Spleen (tissue), 7 donors: Measurements from ENCODE around the gene SEBOX.

ENCODE experiments used
- POLR2A ChIP-seq, 3 donors: fragments of 450-650 bp; IDR thresholded peaks; one replicate each; pipeline ENCODE4 v1.5.1; 2017; ENCODE audit warnings: antibody characterized with exemption in 3 of 3, mild to moderate bottlenecking in 1 of 3
- TF ChIP-seq, protein P1 (sequence below), 11 experiments: fragments of 200-600 bp in 7 of 11; fragments of 450-650 bp in 4 of 11; sonication (generic) in 4 of 11; IDR thresholded peaks in 8 of 11; conservative IDR thresholded peaks in 3 of 11; 1 replicate in 7 of 11; 2 replicates in 4 of 11; pipeline versions ENCODE4 v1.4.0 to v1.8.0; 2016 to 2021; ENCODE audit warnings: antibody characterized with exemption in 11 of 11, inconsistent platforms in 4 of 11, mild to moderate bottlenecking in 1 of 11
- donor health status: DM: no; HTN: no; CAD: no; lungs with moderate emphysema.
- donor health status: DM: no; HTN: no; CAD: no.
- donor health status: DM: no; HTN: no; CAD: no.

DNA sequence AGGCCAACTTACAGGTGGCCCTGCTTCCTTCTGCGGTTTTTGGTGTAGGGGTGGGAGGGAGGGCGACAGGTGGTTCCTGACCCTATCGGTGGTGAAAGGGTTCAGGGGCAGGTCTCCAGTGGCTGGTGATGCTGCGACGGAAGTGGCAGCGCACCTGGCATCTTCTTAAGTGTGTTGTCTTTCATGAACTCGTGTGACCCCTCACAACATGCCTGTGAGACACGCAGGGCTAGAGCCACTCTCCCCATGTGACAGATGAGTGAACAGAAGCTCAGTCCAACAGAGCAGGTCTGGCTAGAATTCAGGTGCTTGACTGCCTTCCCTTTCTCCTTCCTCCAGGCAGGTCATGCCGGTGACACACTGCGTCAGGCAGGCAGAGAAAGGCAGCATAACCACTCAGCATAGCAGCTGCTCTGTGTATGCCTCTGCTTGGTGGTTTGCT is 21.5 kb downstream of the SEBOX start:
- TF ChIP-seq, protein P1, sequence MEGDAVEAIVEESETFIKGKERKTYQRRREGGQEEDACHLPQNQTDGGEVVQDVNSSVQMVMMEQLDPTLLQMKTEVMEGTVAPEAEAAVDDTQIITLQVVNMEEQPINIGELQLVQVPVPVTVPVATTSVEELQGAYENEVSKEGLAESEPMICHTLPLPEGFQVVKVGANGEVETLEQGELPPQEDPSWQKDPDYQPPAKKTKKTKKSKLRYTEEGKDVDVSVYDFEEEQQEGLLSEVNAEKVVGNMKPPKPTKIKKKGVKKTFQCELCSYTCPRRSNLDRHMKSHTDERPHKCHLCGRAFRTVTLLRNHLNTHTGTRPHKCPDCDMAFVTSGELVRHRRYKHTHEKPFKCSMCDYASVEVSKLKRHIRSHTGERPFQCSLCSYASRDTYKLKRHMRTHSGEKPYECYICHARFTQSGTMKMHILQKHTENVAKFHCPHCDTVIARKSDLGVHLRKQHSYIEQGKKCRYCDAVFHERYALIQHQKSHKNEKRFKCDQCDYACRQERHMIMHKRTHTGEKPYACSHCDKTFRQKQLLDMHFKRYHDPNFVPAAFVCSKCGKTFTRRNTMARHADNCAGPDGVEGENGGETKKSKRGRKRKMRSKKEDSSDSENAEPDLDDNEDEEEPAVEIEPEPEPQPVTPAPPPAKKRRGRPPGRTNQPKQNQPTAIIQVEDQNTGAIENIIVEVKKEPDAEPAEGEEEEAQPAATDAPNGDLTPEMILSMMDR (IDR thresholded peaks at IDR 0.05 in 8 of 11, conservative IDR thresholded peaks at IDR 0.05 in 3 of 11), result no peak
- TF ChIP-seq POLR2A (IDR thresholded peaks at IDR 0.05), result no peak
